GM12874 (cell line): ENCODE data around the gene GFI1.

ENCODE experiments used
- TF ChIP-seq, protein P1 (sequence below): IDR thresholded peaks from 2 replicates; pipeline ENCODE4 v1.5.1; 2011; ENCODE audit warnings: low read depth, mild to moderate bottlenecking, control low read depth, low read length, moderate library complexity; ENCODE audit not compliant: insufficient read depth

The GFI1 gene

DNA sequence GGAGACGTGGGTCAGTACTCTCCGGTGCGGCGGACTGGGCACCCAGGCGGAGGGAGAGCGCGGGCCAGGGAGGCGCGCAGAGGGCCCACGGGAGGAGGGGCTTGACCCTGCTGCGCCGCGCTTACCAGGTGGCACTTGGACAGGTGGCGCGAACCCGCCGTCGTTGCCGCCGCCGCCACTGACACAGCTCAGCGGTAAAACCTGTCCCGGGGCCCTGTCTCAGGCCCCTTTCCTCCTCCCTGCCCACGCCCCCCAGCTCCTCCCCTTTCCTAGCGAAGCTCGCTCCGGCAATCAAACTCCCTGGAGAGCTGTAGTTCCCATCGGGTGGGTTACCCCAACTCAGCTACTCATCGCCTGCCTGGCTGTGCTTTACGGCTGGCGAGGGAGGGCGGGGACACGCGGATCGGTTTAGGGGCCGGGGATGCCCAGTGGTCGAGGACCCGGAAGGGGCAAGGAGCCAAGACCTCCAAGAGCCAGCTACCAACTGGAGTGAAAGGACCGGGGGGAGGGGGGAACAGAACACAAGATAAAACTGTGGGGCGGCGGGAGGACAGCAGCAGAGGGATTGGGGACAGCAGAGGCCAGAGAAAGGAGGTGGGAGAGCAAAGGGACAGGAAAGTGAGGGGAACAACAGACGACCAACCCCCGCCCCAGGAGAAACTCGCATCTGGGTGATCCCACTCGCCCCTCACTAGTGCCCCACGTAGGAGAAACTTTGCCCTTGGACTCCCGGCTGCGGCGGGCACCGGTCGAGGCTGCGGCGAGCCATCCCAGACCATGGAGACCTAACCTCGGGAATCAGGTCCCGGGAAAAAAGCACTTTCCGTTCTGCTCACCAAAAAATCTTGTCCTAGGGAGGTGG is 2.9 kb downstream of the GFI1 start:
- TF ChIP-seq, protein P1, sequence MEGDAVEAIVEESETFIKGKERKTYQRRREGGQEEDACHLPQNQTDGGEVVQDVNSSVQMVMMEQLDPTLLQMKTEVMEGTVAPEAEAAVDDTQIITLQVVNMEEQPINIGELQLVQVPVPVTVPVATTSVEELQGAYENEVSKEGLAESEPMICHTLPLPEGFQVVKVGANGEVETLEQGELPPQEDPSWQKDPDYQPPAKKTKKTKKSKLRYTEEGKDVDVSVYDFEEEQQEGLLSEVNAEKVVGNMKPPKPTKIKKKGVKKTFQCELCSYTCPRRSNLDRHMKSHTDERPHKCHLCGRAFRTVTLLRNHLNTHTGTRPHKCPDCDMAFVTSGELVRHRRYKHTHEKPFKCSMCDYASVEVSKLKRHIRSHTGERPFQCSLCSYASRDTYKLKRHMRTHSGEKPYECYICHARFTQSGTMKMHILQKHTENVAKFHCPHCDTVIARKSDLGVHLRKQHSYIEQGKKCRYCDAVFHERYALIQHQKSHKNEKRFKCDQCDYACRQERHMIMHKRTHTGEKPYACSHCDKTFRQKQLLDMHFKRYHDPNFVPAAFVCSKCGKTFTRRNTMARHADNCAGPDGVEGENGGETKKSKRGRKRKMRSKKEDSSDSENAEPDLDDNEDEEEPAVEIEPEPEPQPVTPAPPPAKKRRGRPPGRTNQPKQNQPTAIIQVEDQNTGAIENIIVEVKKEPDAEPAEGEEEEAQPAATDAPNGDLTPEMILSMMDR = no peak

DNA sequence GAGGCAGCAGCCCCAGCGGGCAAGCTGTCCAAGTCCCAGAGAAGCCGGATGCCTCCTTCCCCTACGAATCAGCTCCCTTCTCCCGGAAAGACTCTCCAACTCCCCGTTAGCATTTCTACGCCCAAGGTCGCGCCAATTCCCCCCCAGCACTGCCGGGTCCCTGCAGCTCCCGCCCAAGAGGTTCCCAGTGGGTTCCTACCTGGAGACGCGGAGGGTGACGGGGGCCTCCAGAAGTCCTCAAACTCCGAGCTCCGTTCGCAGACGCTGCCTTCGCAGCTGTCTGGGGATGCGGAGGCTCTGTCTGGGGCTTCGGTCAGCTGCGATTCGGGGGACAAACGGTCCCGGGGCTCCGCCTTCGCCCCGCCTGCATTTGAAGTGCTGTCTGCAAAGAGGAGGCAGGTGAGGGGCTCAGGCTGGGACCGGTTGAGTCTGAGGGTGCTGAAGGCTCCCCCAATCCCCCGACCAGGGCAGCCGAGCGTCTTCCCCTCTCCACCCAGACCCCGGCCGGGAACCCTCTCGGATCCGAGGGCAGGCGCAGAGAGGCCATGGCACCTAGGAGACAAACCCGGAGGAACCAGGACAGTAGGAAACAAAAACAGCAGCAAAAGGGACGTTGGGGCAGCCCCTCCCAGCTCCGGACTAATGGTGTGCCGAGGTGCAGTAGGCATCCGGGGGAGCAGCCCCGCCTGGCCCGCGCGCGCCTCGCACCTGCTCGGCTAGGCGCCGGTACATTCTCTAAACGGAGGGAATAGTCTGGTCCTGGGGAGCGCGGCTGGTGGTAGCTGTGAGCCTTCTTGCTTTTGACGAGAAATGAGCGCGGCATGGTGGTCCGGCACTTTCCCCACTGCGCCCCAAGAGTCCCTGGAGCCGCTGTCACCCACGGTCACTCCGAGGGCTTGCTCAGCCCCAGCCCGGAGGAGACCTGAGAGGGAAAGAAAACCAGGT is 3.8 kb downstream of the GFI1 start:
- TF ChIP-seq, protein P1 = no peak

DNA sequence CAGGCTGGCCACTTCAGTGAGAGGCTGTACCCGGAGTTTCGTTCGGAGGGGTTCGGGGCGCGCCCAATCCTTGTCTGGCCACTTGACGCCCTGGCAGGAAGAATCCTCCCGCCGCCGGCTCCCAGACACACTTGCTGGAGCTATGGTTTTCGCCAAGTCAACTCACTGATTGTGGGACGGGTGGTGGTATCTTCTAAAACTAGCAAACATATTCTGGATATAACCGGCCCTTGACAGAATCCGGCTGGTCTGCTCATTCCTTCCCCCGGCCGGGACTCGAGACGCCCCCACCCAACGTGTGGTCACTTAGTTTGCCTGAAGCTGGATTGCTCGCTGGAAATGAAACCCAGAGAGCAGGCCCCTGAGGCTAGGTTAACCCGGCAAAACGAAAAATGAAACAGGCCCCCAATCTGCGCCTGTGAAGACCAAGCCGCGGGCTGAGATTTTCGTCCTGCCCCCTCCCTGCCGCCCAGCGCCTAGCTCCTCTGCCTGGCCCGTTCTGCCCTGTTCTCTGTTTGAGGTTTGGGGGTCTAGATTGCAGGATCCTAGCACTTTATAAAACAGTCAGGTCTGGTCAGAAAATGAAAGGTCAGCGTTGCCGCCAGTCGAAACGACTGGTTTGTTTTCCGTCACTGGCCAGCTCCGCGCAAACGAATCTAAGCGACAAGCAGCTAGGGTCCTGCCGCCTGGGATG is 4.6 kb downstream of the GFI1 start:
- TF ChIP-seq, protein P1 = no peak

GRCh38 chr1:92481599-92481925 is 5.2 kb downstream of the GFI1 start:
- TF ChIP-seq, protein P1 = no peak

GRCh38 chr1:92480813-92481598 is 5.7 kb downstream of the GFI1 start:
- TF ChIP-seq, protein P1 = no peak

- TF ChIP-seq, protein P1 = no peak
Measured at GRCh38 chr1:92480200-92480812, 6.4 kb downstream of the GFI1 start.
